GM21529 (cell line): ENCODE results near the gene PRR5L.
A peak's percentile ranks its signal among the peaks of the same experiment; 100 is the strongest.
"Not testable (repeated sequence)": the region's sequence is repeated elsewhere in the genome, so short reads cannot be mapped to it uniquely, and the experiment has no call there.

Experiments
- ATAC-seq: cut with Tn5 transposase; IDR thresholded peaks from one replicate; pipeline ENCODE4 v1.9.1; 2021; ENCODE audit not compliant: unreplicated experiment

The PRR5L gene

GRCh38 chr11:36488096-36488495 lies 192.0 kb downstream of the PRR5L start:
- peak; percentile 69 for ATAC-seq

GRCh38 chr11:36490026-36490806 lies 194.1 kb downstream of the PRR5L start:
- no peak for ATAC-seq

- ATAC-seq, result peak; percentile 59
Measured at GRCh38 chr11:36492724-36493304, 196.7 kb downstream of the PRR5L start.

GRCh38 chr11:36493332-36493731 lies 197.2 kb downstream of the PRR5L start:
- no peak for ATAC-seq

- ATAC-seq, result no peak
Measured at GRCh38 chr11:36498721-36499120, 202.6 kb downstream of the PRR5L start.

- no peak for ATAC-seq
Measured at GRCh38 chr11:36499315-36499714, 203.2 kb downstream of the PRR5L start.

- ATAC-seq, result peak; percentile 97
Measured at GRCh38 chr11:36500315-36500721, 204.2 kb downstream of the PRR5L start.

- no peak for ATAC-seq
Measured at GRCh38 chr11:36501236-36501635, 205.1 kb downstream of the PRR5L start.

GRCh38 chr11:36507824-36508489 lies 211.9 kb downstream of the PRR5L start:
- no peak for ATAC-seq

- ATAC-seq, result no peak
Measured at GRCh38 chr11:36508743-36509142, 212.7 kb downstream of the PRR5L start.

- ATAC-seq, result peak; percentile 16
Measured at GRCh38 chr11:36509201-36509639, 213.1 kb downstream of the PRR5L start.

GRCh38 chr11:36509694-36510593 lies 213.9 kb downstream of the PRR5L start, which contains the start of gene TRAF6:
Gene TRAF6, minus strand, starts transcription at chr11:36510272. Its CDS starts 8,757 bp downstream, at chr11:36501515.
- peak; percentile 97 for ATAC-seq

GRCh38 chr11:36510594-36510942 lies 214.5 kb downstream of the PRR5L start:
- no peak for ATAC-seq

- not testable (repeated sequence) for ATAC-seq
Measured at GRCh38 chr11:36511062-36511461, 215.0 kb downstream of the PRR5L start.

GRCh38 chr11:36512016-36512415 lies 215.9 kb downstream of the PRR5L start:
- no peak for ATAC-seq

- no peak for ATAC-seq
Measured at GRCh38 chr11:36513965-36514364, 217.9 kb downstream of the PRR5L start.
